GM12864 (cell line): ENCODE results near the gene CGAS.
"Not testable (repeated sequence)": the region's sequence is repeated elsewhere in the genome, so short reads cannot be mapped to it uniquely, and the experiment has no call there.

Source experiments
- DNase-seq: peaks from one replicate; pipeline ENCODE4 v3.0.0-alpha.2; 2011; ENCODE audit warnings: low read depth
- H3K4me3 ChIP-seq: 2 replicates; pipeline ENCODE4 v1.5.1; 2011; ENCODE audit warnings: mild to moderate bottlenecking, low read depth, low read length, control low read depth
- TF ChIP-seq, protein P1 (sequence below): IDR thresholded peaks from 2 replicates; pipeline ENCODE4 v1.5.1; 2011; ENCODE audit warnings: low read depth, mild to moderate bottlenecking, moderate library complexity, low read length, control low read depth, inconsistent platforms; ENCODE audit errors: missing control alignments

Gene CGAS

DNA sequence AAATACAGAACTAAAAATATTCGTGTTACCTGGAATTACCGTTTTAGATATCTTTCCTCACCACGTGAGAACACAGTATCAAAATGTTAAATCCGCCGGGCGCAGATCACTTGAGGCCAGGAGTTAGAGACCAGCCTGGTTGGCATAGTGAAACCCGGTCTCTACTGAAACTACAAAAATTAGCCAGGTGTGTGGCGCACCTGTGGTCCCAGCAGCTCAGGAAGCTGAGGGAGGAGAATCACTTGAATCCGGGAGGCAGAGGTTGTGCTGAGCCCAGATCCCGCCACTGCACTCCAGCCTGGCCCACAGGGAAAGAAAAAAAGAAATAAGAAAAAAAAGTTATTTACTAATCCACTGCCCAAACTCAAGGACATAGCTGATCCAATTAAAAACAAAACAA is 62.2 kb downstream of the CGAS start:
- no peak for DNase-seq
- no peak overlapping the region for H3K4me3 ChIP-seq
- TF ChIP-seq, protein P1, sequence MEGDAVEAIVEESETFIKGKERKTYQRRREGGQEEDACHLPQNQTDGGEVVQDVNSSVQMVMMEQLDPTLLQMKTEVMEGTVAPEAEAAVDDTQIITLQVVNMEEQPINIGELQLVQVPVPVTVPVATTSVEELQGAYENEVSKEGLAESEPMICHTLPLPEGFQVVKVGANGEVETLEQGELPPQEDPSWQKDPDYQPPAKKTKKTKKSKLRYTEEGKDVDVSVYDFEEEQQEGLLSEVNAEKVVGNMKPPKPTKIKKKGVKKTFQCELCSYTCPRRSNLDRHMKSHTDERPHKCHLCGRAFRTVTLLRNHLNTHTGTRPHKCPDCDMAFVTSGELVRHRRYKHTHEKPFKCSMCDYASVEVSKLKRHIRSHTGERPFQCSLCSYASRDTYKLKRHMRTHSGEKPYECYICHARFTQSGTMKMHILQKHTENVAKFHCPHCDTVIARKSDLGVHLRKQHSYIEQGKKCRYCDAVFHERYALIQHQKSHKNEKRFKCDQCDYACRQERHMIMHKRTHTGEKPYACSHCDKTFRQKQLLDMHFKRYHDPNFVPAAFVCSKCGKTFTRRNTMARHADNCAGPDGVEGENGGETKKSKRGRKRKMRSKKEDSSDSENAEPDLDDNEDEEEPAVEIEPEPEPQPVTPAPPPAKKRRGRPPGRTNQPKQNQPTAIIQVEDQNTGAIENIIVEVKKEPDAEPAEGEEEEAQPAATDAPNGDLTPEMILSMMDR = no peak

DNA sequence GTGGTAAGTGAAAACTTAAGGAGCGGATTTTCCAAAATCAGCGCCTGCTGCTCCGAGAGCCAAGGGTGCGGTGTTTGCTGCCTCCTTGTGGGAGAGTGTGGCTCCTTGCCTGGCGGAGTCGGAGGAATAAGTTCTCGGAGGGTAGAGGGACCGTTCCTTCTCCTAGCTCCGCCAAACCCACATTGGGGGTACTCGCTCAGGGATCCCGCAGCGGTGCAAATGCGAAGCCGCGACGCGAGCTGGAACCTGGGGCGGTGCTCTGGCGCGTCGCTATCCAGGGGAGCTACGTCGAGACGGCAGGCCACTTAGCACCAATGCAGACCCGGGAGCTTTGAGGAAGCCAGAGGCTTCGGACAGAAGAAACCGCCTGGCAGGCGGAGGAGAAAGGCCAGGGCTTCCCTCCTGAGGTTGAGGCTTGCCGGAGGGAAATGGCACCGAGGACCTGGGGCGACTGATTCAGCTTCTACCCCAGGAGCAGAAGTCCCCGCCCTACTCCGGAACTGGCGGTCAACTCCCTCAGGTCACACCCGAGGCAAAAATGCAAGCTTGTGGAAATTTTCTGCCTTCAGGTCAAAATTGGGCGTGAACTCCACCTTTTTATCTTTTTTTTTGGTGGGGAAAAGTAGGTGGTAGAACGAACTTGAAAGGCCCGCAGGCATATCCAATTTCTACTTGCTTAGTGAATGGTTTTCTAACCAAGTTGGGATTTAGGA is 63.1 kb downstream of the CGAS start:
- DNase-seq = peak; percentile 40
- TF ChIP-seq, protein P1 = peak; percentile 56
- H3K4me3 ChIP-seq = peak overlapping the region; percentile 66

DNA sequence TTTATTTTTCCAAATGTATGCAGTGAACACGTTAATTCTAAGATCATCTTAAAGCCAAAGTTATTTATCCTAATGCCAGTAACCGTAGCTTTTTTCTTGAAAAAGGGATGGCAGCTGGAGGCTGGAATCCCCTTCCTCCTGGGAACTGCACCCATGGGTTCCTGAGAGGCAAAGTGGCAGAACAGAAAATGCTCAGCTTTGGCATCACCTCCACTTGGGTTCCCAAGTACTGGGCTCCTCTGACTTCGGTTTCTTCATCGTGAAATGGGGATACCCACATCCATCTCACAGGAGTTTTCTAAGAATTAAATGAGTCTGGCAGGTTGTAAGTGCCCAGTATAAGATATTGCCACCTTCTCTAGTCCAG is 63.7 kb downstream of the CGAS start:
- DNase-seq = no peak
- peak overlapping the region; percentile 66 for H3K4me3 ChIP-seq
- TF ChIP-seq, protein P1 = no peak

DNA sequence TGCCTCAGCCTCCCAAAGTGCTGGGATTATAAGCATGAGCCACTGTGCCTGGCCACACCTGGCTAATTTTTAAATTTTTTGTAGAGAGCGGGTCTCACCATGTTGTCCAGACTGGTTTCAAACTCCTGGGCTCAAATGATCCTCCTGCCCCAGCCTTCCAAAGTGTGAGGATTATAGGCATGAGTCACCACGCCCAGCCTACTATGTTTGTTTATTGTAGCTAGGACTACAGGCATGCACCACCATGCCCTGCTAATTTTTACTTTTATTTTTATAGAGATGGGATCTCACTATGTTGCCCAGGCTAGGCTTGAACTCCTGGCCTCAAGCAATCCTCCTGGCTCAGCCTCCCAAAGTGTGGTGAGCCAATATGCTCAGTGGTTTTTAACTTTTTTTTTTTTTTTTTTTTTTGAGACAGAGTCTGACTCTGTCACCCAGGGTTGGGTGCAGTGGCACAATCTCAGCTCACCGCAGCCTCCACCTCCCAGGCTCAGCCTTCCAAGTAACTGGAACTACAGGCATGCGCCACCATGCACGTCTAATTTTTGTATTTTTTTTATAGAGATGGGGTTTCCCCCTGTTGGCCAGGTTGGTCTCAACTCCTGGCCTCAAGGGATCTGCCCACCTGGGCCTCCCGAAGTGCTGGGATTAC is 69.5 kb downstream of the CGAS start:
- TF ChIP-seq, protein P1 = no peak
- DNase-seq = no peak
- no peak overlapping the region for H3K4me3 ChIP-seq

DNA sequence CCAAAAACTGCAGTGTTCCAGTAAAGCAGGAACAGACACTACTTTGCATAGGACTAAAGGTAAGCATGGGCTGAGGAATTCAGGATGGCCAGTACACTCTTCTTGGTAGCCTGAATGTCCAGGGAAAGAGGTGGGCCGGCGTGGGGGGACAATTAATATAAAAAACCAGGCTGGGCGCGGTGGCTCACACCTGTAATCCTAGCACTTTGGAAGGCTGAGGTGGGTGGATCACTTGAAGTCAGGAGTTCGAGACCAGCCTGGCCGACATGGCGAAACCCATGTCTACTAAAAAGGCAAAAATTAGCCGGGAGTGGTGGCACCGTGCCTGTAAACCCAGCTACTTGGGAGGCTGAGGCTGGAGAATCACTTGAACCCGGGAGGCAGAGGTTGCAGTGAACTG is 70.6 kb downstream of the CGAS start:
- H3K4me3 ChIP-seq, DNase-seq: not testable (repeated sequence)

DNA sequence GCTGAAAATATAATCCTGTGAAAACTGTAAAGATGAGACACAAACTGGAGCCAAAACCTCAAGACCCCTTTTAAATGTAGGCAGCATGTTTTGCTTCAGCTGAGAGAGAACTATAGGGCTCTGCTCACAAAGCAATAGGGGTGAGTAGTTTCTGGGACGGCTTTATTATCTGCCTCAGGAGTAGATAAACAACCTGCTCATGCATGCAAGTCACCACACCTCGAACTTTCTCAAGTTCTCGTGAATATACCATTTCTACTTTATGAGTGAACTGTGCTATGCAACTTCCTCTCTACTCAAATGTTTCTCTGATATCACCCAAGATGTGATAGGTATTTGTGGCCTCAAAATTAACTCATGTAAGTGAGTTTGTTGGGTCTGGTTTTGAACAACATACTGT is 74.9 kb downstream of the CGAS start:
- no peak for DNase-seq
- no peak overlapping the region for H3K4me3 ChIP-seq
- TF ChIP-seq, protein P1 = no peak

DNA sequence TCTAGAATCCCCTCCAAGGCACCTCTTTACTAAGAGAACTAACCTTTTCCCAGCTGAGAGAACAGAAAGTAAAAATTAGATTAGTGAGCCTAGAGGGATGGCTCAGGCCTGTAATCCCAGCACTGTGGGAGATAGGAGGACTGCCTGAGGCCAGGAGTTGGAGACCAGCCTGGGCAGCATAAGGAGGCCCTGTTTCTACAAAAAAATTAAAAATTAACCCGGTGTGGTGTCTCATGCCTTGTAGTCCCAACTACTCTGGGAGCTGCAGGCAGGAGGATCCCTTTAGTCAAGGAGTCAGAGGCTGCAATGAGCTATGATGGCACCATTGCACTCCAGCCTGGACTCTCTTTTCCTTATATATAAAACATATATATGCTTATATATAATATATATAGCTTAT is 76.9 kb downstream of the CGAS start:
- H3K4me3 ChIP-seq = no peak overlapping the region
- TF ChIP-seq, protein P1 = no peak
- DNase-seq = no peak
